PFSK-1 (cell line): Measurements from ENCODE around the gene STAG1.

Experiments
- FOXP2 ChIP-seq: optimal IDR thresholded peaks from 2 replicates; pipeline ENCODE3; 2011; ENCODE audit warnings: borderline replicate concordance, control low read depth, inconsistent platforms; ENCODE audit not compliant: insufficient read depth; ENCODE audit errors: extremely low read length, extremely low read depth
- POLR2AphosphoS5 ChIP-seq: IDR thresholded peaks from 2 replicates; pipeline ENCODE4 v1.6.1; 2012; ENCODE audit warnings: low read depth, mild to moderate bottlenecking, control low read depth, low read length, moderate library complexity
- SIN3A ChIP-seq: IDR thresholded peaks from 2 replicates; pipeline ENCODE4 v1.6.1; 2012; ENCODE audit warnings: mild to moderate bottlenecking, low read length, moderate library complexity, borderline replicate concordance; ENCODE audit not compliant: insufficient read depth
- TAF1 ChIP-seq: IDR thresholded peaks from 2 replicates; pipeline ENCODE4 v1.6.1; 2012; ENCODE audit warnings: low read length, control low read depth, borderline replicate concordance; ENCODE audit not compliant: insufficient read depth
- TF ChIP-seq, protein P1 (sequence below), 2 experiments: IDR thresholded peaks; 2 replicates each; pipeline versions ENCODE4 v1.6.1 to v1.8.0; 2011 to 2012; ENCODE audit warnings: low read depth in 2 of 2, low read length in 2 of 2, control low read depth in 1 of 2, inconsistent platforms in 1 of 2, mild to moderate bottlenecking in 1 of 2, moderate library complexity in 1 of 2; ENCODE audit not compliant: insufficient read depth in 1 of 2

Gene STAG1

GRCh38 chr3:136343446-136343845, 408.7 kb downstream of the STAG1 start:
- TF ChIP-seq, protein P1, sequence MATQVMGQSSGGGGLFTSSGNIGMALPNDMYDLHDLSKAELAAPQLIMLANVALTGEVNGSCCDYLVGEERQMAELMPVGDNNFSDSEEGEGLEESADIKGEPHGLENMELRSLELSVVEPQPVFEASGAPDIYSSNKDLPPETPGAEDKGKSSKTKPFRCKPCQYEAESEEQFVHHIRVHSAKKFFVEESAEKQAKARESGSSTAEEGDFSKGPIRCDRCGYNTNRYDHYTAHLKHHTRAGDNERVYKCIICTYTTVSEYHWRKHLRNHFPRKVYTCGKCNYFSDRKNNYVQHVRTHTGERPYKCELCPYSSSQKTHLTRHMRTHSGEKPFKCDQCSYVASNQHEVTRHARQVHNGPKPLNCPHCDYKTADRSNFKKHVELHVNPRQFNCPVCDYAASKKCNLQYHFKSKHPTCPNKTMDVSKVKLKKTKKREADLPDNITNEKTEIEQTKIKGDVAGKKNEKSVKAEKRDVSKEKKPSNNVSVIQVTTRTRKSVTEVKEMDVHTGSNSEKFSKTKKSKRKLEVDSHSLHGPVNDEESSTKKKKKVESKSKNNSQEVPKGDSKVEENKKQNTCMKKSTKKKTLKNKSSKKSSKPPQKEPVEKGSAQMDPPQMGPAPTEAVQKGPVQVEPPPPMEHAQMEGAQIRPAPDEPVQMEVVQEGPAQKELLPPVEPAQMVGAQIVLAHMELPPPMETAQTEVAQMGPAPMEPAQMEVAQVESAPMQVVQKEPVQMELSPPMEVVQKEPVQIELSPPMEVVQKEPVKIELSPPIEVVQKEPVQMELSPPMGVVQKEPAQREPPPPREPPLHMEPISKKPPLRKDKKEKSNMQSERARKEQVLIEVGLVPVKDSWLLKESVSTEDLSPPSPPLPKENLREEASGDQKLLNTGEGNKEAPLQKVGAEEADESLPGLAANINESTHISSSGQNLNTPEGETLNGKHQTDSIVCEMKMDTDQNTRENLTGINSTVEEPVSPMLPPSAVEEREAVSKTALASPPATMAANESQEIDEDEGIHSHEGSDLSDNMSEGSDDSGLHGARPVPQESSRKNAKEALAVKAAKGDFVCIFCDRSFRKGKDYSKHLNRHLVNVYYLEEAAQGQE (IDR thresholded peaks at IDR 0.05; ENCODE audit: insufficient read depth in 1 of 2, low read depth in 2 of 2, low read length in 2 of 2) = no peak
- TF ChIP-seq SIN3A (no peak), POLR2AphosphoS5 (no peak), FOXP2 (no peak), TAF1 (no peak)

GRCh38 chr3:136336329-136337100, 415.7 kb downstream of the STAG1 start:
- no peak for TF ChIP-seq TAF1
- no peak for TF ChIP-seq SIN3A
- TF ChIP-seq POLR2AphosphoS5 = no peak
- TF ChIP-seq, protein P1 (IDR thresholded peaks at IDR 0.05; ENCODE audit: insufficient read depth in 1 of 2, low read depth in 2 of 2, low read length in 2 of 2) = no peak
- no peak for TF ChIP-seq FOXP2

GRCh38 chr3:136334209-136334608, 418.0 kb downstream of the STAG1 start:
- TF ChIP-seq, protein P1 (IDR thresholded peaks at IDR 0.05; ENCODE audit: insufficient read depth in 1 of 2, low read depth in 2 of 2, low read length in 2 of 2) = no peak
- TF ChIP-seq TAF1 = no peak

GRCh38 chr3:136332776-136333175, 419.4 kb downstream of the STAG1 start:
- TF ChIP-seq FOXP2 (no peak), TAF1 (no peak), POLR2AphosphoS5 (no peak), SIN3A (no peak)
- TF ChIP-seq, protein P1 (IDR thresholded peaks at IDR 0.05; ENCODE audit: insufficient read depth in 1 of 2, low read depth in 2 of 2, low read length in 2 of 2) = no peak

DNA sequence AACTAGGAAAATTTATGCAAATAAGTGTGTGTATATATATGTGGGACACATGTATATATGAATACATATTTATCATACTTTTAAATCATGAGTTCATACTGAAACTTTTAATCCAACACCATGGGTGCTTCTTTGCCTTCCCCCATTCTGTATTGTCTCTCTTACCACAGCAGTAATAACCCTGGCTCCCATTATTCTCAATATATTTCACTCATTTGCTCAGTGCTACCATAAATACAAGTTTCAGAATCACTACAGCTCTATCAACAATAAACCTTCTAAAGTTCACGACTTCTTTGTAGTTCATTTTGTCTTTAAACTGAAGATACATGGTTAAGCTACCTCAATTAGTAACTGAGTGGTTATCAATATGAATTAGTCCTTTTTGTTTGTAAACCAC, 419.9 kb downstream of the STAG1 start:
- TF ChIP-seq, protein P1 (IDR thresholded peaks at IDR 0.05; ENCODE audit: insufficient read depth in 1 of 2, low read depth in 2 of 2, low read length in 2 of 2) = no peak
- no peak for TF ChIP-seq TAF1
- no peak for TF ChIP-seq POLR2AphosphoS5
- no peak for TF ChIP-seq FOXP2
- TF ChIP-seq SIN3A = no peak
